HG02884 (cell line): ENCODE results near the gene BTN3A1.
A peak's percentile ranks its signal among the peaks of the same experiment; 100 is the strongest.
"Not testable (repeated sequence)": the region's sequence is repeated elsewhere in the genome, so short reads cannot be mapped to it uniquely, and the experiment has no call there.

Experiments
- ATAC-seq: cut with Tn5 transposase; IDR thresholded peaks from one replicate; pipeline ENCODE4 v1.9.1; 2021; ENCODE audit warnings: mild to moderate bottlenecking, moderate library complexity; ENCODE audit not compliant: unreplicated experiment

The BTN3A1 gene

DNA sequence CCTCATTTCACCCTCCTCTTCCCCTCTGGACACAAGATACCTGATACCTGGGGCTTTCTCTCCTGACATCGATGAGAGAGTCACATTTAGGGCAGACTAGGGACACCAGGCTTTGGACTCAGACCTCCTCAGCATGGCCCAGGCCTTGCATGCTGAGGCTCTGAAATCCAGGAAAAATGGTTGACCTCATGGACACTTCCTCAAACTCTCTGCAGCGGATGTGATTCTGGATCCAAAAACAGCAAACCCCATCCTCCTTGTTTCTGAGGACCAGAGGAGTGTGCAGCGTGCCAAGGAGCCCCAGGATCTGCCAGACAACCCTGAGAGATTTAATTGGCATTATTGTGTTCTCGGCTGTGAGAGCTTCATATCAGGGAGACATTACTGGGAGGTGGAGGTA, 10.9 kb downstream of the BTN3A1 start:
- no peak for ATAC-seq

GRCh38 chr6:26414281-26414680, 12.2 kb downstream of the BTN3A1 start:
- no peak for ATAC-seq

DNA sequence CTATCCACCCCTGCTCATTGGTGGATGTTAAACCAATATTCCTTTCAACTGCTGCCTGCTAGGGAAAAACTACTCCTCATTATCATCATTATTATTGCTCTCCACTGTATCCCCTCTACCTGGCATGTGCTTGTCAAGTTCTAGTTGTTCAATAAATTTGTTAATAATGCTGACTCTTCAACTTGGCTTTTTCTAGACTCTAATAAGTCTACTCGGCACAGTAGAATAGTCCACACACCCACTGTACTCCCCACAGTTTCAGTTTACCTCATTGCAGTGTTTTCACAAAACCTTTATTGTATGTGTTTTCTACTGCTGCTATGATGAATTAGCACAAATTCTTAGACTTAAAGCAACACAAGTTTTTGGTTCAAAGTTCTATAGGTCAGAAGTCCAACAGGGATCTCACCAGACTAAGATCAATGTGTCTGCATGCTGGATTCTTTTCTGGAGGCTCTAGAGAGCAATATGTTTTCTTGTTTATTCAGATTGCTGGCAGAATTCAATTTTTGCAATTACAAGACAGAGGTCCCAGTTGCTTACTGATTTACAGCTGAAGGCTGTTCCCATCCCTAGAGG, 13.1 kb downstream of the BTN3A1 start:
- no peak for ATAC-seq

- ATAC-seq, result no peak
These were observed 13.7 kb downstream of the BTN3A1 start for GRCh38 chr6:26415791-26416190.

DNA sequence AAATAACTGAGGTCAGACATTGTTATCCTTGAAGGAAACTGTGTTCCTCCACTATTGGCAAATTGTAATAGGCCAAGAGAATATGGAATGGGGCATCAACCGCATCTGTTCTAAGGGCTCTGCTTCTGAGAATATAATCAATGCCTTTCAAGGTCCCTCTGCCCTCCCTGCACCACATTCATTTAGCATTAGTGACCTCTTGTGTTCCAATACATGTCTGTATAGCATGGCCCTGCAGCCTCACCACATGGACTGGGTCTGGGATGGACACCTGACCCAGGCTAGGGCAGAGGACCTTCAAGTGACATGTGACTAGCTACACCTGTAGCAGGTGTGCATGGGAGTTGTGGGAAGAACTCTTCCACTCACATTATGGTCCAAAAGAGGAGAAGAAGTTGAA, 14.2 kb downstream of the BTN3A1 start:
- no peak for ATAC-seq

- not testable (repeated sequence) for ATAC-seq
These were observed 16.0 kb downstream of the BTN3A1 start for GRCh38 chr6:26418077-26418476.

DNA sequence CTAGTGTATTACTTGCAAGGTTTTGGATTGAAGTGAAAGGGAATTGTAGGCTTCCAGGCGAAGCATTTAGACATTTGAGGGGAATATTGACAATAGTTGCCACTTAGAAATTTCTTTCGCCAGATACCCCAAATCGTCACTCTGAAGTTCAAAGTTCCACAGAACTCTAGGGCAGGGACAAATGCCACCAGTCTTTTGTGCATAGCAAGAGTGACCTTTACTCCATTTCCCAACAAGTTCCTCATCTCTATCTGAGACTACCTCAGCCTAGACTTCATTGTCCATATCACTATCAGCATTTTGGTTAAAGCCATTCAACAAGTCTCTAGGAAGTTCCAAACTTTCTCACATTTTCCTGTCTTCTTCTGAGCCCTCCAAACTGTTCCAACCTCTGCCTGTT, 16.7 kb downstream of the BTN3A1 start:
- not testable (repeated sequence) for ATAC-seq

GRCh38 chr6:26420688-26421171, 18.7 kb downstream of the BTN3A1 start:
- no peak for ATAC-seq

DNA sequence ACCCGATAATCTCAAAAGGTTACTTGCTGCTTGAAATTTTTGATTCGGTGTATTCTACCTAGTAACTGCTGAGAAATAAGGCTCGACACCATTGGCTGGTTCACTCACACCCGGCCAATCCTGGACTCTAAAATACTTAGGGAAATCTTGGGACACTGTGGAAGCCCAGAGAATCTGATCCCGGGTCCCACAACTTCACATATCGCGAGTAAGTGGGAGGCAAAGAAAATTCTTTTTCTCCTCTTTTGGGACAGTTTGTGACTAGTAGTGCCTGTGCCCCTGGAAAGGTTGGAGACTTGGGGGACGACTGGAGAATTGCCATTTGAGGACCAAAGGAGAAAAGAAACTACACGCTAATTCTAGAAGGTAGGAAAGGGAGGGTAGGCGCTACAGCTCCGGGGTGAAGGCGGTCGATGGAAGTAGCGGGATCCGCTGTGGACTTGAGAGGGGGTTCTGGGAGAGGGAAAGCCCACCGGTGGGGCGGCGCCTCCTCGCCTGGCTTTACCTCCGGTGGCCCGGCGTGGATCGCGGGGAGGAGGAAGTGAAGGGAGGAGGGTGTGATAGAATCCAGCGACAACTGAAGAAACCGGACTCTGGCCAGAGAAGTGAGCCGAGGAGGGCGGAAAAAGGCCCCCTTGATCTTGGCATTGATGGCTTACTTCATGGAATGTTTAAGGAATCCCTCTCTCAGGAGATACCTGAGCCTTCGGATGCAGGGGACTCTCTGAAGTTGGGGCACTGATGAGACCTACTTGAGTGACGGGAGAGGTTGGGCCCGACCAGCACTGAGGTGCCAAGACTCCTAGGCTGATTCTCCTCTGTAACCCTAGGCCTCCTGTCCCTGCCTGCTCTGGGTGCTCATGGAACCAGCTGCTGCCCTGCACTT, 19.4 kb downstream of the BTN3A1 start:
- ATAC-seq, result peak; percentile 88

DNA sequence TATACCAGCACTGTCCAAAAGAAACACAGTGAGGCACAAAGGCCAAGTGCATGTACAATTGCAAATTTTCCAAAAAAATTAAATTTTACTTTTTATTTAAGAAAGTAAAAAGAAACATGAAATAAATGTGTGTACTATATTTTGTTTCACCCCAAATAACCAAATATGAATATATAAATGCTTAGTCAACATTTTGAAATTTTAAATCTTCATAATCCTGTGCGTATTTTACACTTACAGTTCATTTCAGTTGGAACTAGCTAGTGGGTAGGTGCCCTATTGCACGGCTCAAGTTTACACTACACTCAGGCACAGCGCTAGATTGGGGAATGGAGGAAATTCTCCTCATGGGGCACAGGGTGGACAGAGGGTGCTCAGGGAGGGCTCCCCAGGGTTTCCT, 20.3 kb downstream of the BTN3A1 start:
- no peak for ATAC-seq

GRCh38 chr6:26426691-26427450, 24.8 kb downstream of the BTN3A1 start:
- no peak for ATAC-seq

DNA sequence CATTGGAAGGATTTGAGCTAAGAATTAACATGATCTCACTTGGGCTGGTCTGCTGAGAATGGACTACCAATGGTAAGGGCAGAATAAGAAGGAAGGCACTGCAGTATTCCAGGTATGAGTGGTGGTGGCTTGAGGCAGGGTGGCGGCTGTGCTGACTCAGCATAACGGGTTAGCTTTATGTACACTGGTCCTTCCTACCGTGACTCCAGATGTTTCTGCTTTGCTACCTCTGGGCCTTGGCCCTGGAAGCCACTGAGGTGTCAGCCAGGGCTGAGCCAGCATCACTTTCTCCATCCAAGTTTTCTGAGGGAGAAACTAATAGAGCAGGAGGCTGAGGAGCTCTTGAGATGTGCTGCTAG, 25.4 kb downstream of the BTN3A1 start:
- no peak for ATAC-seq

DNA sequence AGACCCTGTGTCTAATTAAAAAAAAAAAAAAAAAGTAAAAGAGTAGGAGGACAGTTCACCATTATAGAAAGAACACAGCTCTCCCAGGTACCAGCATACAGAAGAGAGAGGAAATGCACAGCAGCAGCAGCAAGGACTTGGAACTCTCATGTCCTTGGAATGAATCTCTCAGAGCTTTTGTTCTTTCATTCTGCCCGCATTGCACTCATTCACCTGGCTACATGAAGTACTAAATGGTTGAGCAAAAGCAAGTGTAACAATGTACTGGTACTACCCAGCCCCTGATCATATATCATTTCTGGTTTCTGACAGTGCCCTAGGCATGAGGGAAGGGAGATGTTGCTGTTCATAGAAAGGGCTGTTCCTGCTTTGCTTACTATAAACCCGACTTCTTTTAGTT, 26.1 kb downstream of the BTN3A1 start:
- no peak for ATAC-seq

DNA sequence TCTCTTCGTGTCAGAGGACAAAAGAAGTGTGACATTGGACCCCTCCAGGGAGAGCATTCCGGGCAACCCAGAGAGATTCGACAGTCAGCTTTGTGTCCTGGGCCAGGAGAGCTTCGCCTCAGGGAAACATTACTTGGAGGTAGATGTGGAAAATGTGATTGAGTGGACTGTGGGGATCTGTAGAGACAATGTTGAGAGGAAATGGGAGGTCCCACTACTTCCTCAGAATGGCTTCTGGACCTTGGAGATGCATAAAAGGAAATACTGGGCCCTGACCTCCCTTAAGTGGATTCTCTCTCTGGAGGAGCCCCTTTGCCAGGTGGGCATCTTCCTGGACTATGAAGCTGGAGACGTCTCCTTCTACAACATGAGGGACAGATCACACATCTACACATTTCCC, 28.7 kb downstream of the BTN3A1 start:
- no peak for ATAC-seq

DNA sequence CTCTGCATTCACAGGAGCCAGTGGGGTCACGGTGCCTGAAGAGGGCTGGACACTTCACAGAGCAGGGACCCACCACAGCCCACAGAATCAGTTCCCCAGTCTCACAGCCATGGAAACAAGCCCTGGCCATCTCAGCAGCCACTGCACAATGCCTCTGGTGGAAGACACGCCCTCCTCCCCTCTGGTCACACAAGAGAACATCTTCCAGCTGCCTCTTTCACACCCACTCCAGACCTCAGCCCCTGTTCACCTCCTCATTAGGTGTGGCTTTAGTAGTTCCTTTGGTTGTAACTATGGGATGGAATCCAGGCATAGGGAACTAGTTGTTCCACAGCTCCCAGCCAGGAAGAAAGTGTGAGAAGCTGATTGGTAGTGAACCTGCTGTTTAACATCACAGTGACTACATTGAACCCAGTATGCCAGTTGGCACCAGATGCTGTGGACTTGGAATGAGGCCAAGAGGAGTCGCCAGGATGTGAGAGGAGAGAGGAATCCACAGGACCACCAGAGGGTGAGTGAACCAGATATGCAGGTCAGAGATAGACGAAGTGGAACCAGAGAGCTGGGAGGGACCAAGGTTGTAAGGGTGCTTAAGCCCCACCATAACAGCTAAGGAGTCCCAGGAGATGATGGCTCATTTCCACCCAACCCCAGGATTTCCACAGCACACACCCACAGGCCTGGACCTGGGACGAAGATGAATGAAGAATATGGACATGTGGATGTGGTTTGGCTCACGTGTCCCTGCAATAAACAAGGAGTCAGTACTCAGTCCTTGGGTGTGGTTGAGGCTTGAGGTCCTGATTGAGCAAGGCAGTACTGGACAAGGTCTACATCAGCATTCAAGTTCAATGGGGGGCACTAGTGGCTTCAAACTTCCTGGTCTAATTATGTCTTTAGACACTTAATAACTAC, 29.4 kb downstream of the BTN3A1 start:
- no peak for ATAC-seq

DNA sequence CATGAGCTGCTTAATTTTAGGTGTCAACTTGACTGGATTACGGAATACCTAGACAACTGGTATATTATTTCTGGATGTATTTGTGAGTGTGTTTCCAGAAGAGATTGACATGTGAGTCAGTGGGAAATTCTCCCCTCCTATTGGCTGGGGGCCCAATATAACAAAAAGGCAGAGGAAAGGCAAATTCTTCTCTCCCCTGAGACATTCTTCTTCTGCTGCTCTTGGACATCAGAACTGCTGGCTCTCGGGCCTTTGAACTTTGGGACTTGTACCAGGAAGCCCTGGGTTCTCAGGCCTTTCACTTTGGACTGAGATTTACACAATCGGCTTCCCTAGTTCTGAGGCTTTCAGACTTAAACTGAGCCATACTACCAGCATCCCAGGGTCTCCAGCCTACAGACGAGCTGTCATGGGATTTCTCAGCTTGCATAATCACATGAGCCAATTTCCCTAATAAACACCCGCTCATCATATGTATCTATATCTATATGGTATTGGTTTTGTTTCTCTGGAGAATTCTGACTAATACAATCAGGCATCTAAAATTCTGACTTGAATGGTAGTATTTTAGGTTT, 30.6 kb downstream of the BTN3A1 start:
- no peak for ATAC-seq

GRCh38 chr6:26433680-26434079, 31.6 kb downstream of the BTN3A1 start:
- ATAC-seq, result not testable (repeated sequence)

GRCh38 chr6:26436018-26436417, 33.9 kb downstream of the BTN3A1 start:
- ATAC-seq, result no peak

DNA sequence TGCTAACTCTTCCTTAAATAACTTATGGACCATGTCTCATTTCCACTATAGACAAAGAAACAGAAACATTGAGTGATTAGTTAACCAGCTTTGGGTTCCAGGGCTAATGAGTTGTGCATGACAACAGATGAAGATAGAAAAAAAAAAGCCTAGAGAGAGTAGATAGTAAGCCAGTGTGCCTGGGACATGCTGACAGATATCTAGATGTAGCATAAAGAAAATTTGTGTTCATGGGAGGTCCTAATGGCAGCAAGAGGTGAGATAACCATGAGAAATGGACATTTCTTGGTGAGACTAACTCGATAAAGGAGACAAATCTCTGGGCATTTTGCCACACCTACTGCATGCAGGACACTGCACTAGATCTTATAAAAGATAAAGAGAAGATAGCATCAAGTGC, 35.5 kb downstream of the BTN3A1 start:
- no peak for ATAC-seq

DNA sequence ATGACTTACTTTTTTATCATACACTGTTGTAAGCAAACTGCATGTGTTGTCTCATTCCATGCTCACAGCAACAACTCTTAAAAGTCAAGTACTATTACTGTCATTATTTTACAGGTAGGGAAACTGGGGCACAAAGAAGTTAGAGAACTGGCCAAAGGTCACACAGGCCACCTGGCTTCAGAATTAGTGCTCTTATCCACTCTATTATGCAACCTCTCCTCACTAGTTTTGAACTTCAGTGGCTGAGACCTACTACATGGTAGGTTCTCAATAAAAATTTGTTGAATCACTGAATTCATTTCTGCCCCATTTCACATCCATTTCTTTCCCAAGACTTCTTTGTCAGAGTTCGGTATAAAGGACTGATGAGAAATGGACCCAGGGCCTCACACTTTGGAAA, 35.9 kb downstream of the BTN3A1 start:
- ATAC-seq, result no peak
